GM19452 (cell line): Measurements from ENCODE around the gene C4BPA.

Source experiments
- ATAC-seq: cut with Tn5 transposase; IDR thresholded peaks from one replicate; pipeline ENCODE4 v1.9.1; 2021; ENCODE audit not compliant: unreplicated experiment

Gene C4BPA

DNA sequence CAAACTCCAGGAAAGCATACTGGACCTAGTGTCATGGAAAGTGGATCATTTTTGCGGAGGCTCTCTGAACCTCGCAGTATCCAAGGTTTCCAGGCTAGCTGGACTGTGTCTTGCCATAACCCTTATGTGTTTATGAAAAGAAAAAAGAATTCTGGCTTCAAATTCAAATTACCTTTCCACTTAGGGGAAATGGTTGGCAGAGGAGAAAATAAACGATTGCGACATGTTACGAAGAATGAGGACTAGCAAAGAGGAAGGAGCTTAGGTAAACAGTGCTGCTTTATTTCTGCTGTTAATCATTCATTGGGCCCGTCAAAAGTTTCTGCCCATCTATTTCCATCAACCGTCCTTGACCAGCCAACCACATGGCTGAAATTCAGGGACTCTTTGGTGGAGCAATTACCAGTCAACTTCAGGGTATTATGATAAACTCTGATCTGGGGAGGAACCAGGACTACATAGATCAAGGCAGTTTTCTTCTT lies at the start of gene C4BPA:
Gene C4BPA (plus strand): TSS at position 342 of the 482 bp plus-strand sequence. CDS start 8,793 bp downstream, outside the sequence.
- no peak for ATAC-seq

DNA sequence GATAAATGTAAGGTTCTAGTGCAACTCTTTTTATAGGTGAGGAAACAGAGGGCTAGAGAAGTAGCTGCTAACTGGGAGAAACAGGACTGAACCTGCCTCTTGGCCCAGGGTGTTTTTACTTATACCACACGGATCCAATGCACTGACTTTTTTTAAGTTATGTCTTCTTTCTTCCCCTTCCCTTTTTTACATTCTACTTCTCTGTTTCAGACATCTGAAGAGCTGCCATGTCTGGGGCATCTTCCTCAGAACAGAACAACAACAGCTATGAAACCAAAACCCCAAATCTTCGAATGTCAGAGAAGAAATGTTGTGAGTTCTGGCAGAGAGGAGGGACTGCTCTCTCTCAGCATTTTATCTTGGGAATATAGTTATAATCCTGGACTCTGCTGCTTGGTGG lies 49.5 kb upstream of the C4BPA start:
- ATAC-seq = no peak

DNA sequence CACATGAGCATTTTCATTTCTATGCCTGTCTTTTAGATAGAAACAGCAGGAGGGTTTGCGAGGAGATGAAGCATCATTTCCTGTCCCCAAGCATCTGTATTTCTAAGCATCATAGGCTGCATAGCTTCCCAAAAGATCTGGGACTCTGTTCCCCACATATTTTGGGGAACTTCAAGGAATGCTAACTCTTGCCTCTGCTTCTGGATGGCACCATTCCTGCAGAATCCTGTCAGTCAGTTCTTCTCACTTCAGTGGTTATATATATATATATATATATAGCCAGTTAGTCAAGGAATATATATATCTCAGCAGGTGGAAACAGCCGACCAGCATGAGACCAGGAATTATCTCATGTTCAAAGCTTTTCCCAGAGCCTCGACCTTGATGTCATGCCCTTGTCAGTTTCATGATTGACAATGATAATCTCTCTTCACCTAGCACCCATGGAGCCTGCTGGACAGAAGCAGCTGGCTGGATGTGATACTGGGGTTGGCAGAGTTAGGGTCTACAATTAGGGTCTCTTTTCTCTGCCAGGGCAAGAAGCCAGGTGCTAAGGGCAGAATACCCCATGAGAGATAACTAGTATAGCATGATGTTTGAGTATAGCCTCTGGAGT lies 48.5 kb upstream of the C4BPA start:
- ATAC-seq = no peak

DNA sequence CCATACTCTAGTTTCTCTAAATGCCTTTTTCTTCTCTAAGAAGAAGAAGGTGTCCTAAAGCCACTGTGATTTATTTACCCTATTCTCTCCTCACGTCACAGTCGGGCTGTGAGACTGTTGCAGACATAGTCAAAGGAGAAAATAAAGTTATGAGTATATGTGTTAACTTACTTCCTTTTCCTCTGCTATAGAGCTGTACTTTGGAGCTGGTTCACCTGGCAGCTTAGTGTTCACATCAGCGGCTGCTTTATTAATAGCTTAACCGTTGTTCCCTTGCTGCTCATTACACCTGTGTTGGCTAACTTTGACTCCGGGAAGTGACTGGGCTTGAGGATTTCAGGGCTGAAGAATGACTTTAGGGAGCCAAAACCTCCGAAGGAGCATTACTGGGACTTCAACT lies 47.4 kb upstream of the C4BPA start:
- no peak for ATAC-seq

DNA sequence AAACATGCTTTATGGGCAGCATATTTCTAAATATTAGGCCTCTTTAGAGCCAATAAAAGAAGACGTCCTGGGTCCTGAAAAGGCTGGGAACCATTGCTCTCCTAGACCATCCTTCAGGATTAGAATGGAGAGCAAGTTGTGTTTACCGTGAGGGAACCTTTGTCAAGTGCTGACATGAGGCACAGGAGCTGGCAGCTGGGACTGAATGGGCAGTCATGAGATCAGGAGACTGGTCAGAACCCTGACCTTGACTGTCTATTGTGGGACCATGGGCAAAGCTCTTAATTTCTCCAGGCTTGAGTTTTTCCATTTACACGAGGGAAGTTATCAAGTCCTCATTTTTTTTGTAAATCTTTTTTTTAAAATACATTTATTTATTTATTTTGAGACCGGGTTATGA lies 45.8 kb upstream of the C4BPA start:
- no peak for ATAC-seq

DNA sequence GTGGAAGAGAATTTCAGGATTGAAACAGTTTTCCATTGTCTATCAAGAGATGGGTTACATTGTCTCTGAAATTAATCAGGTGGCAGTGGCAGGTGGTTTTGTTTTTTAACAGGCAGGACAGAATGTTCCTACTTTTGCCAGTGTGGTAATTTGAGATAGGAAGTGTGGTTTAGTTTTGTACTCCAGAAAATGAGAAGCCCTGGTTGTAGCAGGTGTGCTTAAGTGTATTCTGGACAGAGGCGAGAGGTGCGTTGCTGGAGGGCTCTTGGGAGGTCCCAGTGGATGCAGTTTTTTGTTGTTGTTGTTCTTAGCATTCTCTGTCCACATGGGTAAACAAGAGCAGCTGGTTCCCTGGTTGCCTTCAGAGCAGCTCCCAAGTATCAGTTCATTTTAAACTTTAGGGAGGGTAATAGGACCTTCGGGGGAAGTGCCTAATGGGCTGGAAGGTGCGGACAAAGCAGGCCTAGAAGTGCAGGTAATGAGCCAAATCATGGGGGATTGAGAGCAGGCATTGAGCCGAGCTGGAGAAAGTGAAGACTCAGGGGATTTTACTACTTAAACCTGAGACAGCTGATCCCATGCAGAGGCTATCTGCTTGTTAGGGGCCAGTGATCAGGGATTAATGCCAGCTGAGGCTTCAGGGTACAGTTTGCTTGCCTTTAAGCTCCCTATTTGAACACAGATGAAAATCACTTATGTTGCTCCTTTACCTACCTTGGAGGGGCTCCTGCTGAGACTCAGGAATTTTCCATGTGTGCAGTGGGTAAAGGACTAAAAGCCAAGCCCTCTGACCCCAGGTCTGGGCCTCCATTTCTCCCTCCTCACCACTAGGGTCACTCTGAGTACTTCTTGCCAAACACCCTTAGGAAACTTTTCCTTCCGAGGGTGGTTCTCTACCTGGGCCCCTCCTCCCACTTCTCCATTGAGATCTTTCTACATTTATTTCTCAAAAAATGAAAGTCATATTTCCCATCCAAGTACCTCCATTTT lies 44.9 kb upstream of the C4BPA start:
- no peak for ATAC-seq

DNA sequence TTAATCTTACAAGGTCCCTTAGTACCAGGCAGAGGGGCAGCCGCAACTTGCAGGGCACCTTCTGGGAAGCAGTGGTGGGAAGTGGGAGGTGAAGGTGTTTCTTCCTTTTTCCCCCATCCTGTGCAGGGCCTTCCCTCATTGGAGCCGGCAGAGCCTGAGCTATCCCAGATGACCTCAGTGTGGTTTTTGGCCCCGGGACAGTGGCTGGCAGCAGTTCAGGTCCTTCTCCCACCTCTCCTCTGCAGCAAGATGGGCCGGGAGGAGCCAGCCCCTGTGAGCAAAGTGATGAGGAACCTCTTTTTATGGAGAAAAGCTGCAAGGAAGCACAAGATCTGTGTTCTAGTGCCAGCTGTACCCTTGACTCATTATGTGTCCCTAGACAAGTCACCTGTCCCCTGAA lies 44.2 kb upstream of the C4BPA start:
- ATAC-seq = no peak

DNA sequence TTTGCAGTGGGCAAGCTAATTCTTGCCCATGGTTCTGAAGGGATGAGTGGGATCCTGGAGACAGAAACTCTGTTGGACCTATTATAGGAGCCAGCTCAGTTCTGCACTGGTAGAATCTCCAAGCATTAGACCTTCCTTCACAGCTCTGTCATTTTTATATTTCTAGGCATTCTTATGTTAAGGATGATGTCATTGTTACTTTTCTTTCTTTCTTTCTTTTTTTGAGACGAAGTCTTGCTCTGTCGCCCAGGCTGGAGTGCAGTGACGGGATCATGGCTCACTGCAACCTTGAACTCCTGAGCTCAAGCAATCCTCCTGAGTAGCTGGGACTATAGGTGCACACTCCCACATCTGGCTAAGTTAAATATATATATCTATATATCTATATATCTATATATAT lies 43.4 kb upstream of the C4BPA start:
- no peak for ATAC-seq

DNA sequence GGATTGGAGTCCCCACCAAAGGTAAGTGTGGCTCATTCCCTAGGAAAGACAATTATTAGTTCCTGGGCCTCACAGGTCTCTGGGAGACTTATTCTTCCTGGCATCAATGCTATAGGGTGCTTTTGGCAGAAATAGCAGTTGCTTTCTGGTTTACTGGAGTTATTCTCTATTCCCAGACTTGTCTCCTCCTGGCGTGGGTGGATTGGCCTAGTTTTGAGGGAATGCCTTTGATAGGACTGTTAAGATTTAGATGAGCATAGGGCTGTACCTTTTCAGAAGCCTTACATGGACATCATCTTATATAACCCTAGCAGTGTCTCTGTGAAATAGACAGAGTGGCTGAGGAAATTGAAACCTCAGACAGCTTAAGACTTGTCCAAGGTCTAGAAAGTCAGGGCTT lies 42.0 kb upstream of the C4BPA start:
- ATAC-seq = no peak

DNA sequence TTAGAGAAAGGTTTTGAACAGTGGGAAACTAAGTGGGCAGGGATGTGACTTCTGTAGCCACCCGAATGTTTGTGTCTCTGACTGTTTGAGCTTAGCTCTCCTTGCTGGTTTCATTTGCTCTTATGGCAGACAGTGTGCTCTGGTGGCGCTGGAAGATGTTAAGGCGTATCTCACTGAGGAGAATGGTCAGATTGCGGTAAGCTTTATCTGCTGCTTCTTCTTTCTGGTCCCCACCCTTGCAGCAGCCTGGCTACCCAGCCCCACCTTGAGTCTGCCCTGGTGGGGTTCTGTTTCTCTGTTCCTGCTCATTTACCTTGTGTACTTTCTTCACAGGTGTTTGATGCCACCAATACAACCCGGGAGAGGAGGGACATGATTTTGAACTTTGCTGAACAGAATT lies 41.0 kb upstream of the C4BPA start:
- ATAC-seq = no peak

DNA sequence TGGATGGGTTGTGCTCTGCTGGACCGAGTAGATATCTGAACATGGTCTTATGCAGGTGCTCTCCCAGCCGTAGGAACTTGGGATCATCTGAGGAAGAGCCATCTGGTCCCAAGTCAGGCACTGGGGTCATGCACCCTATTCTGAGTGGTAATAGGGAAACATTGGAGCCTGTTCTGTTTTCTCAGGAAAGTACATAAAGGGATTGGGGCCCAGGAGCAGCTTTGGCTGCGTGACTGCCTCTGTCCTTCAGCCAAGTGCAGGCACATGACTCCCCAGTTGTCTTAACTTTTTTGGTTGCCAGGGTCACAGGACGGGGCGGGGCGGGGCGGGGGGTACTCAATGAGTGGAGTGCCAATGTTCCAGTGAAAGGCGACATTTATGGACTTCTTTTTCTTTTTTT lies 39.5 kb upstream of the C4BPA start:
- no peak for ATAC-seq

DNA sequence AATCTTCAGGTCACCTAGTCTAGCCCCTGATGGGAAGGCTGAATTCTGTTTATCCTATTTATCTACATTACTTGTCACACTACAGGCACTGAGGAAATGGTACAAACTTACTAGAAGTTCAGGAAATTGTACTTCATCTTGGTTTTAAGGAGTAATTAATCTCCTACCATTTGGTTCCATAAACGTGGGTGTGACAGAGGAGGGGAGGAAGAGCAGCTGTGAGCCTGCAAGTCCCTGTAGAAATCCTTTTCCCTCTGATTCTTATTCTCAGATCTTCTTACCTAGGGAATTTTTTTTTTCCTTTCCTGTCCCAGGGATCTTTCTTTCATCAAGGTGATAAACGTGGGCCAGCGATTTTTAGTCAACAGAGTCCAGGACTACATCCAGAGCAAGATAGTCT lies 36.8 kb upstream of the C4BPA start:
- ATAC-seq = no peak

DNA sequence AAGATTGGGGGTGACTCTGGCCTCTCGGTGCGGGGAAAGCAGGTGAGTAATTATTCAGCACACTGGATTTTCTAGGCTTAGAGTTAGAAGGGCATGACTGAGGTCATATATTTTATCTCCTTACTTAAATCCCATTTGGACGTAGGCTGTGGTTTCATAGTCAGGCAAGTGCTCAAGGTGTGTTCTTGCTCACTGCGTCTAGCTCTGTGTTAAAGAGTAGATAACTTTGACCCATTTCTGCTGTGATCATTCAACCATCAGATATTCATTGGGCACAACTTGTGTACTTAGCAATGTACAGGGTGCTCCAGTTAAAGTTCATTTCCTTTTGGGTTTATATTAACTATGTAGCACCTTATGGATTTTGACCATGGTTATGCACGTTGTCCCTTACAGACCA lies 36.4 kb upstream of the C4BPA start:
- no peak for ATAC-seq

DNA sequence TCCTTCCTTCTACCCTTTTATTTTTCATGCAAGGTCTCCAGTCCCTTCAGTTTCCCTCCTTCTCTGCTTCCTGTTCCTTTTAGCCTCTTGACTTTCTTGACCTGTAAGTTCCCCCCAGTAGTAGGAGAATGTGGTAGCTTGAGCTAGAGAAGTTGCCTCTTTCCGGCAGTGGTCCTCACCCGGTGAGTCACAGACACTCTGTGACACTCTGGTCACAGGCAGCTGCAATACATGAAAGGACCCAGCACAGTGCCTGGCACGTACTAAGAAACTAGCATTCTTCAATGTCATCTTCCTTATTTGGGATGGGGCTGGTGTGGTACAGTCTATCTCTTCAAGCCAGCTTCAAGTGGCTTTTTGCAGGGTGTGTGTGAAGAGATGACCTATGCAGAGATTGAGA lies 35.0 kb upstream of the C4BPA start:
- ATAC-seq = no peak

DNA sequence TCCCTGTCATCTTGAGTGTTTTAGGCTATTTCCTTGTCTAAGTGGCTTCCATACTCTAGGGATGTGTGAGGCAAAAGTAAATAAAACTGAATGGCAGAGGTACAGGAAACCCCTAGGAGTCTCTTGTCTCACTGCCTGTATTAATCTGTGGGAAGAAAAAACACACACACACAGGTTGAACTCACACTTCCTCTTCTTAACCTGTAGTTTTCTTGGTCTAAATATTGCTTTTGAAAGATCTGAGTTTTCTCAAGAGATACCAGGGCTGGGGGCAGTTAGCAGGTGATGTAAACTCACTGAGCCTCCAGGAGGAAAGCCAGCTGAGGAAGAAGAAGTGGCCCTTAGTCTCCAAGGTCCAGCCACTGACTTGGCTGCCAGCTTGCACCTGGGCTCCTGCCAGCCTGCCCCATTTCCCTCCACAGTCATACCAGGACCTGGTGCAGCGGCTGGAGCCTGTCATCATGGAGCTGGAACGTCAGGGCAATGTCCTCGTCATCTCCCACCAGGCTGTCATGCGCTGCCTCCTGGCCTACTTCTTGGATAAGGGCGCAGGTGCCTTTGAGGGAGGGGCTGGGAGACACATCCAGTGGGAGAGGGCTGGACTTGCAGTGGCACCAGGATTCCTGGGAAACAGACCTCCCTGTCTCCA lies 34.1 kb upstream of the C4BPA start:
- ATAC-seq = no peak

DNA sequence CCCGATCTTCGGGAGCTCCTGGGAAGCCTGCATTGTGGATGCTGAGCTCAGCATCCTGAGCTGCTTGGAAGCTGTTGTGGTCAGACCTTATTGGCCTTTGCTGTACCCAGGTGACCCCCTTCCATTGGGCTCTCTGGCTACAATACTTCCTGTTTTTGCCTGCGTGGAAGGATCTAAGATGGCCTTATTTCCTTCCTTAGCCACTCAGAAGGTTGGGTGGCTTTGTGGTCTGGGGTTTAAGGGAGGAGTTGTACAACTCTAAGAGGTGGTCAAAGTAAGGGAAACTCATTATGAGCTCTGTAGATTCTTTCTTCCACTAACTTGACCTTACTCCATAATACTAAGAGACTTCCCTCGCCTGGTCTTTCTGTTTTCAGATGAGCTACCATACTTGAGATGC lies 33.2 kb upstream of the C4BPA start:
- ATAC-seq = no peak

DNA sequence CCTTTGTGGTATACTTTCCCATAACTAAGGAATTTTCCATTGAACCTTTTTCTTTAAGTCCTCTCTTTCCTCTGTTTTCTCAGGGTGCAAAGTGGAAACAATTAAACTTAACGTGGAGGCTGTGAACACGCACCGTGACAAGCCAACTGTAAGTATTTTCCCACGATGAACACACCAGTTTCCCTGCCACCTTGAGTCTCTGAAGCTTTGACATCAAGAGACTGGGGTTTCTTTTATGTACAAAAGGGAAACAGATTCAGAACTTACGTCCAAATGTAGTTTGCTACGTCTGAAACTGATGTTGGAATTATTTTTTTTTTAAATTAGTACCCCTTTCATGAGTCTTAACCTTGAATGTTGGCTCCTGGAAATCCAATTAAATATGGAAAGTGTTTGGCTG lies 32.6 kb upstream of the C4BPA start:
- no peak for ATAC-seq

DNA sequence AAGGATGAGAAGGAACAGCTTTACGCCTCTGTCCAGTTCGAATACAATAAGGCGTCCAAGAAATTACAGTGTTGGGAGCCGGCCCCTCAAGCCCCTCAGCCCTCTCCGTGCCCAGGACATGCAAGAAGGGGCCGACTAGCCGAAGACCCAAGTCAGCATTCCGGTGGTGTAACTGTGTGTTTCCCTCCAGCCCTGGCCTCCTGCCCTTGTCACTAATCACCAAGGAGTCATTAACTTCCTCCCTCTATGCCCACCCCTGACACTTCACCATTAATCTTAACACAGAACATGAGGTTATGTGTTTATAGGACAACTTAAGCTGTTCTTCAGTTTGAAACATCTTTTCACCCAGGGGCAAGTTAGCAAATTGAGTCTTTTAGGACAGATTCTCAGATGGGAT lies 31.8 kb upstream of the C4BPA start:
- no peak for ATAC-seq

DNA sequence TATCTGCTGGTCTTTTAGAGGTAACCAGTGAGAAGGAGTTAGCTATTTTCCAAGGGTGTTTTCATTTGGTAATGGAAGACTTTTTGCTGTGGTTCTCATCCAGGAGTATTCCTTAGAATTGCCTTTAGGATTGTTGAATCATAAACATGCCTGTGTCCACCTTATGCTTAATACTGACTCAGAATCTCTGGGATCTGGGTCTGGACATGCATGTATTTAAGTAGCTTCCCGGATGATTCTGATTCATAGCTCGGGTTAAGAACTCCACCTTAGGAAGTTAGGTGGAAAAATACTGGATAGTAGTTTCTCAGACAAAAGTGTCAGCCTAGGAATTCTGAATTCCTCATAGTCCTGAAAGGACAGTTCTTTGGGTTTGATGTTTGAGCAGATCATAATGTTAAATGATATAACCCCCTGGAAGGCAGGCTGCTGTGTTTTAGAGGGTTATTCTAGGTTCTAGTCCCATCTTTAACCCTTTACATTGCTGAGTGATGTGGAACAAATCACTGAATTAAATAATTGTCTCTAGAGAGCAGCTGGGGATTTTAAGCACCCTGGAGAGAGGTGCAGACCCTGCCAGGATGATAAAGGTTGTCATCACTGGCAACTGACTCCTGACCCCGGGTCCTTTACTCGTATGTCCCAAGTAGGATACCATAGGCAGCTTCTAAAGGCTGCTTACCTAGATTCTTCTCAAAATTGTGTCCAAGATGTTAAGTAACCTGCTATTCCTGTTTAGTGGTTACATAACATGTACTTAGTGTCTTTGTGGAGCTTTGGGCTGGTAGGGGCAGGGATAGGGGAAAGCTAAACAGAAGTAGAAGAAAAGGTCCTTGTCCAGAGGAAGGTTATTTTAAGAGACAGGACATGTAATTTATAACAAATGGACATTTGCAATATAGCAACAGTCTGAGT lies 29.9 kb upstream of the C4BPA start:
- no peak for ATAC-seq

DNA sequence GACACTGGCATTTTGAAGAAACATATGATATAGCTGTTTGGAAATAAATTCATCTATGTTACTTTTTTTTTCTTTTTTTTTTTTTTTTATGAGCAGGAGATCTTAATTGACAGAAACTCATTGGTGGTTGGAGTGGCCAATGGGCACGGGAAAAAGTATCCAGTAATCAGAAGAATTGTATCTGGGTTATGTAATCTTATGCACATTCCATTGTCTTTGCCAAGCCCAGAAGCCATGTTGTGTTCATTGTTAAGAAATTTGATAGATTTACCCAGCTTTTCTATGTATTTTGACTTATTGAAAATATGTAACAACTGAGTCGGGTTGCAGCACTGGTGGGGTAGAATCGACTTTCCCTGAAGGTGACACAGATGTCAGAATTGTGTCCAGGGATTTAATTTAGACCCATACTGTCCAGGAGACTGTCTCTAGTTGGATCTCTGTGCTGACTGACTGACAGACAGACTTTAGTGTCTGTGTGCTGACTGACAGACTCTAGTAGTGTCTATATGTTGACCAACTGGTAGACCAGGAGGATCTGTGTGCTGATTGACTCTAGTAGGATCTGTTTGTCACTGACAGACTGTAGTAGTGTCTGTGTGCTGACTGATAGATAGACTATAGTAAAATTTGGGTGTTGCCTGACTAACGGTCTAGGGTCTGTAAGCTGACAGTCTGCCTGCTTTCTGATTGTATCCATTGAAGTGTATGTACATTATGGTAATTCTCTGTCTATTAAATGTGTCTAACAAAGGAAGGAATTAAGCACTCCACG lies 27.7 kb upstream of the C4BPA start:
- ATAC-seq = no peak
